ENCODE measurements around the gene UBE2A.

DNA sequence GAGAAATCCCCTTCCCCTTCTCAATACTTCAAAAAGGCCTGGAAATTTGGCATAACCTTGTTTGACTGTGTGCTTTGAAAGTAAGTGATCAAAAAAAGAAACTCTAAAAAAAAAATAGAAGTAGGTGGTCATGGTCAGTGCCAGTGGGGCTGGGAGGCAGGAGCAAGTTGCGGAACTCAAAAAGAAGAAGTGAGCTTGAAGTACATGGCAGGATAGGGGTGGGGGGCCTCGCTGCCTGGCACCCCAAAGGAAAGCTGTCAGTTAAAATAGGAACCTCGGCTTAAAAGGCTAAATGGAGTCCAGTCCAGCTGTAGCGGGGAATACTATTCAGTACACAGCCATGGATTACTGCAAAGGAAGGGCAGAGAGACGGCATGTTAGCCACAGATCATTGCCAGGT lies 44.1 kb downstream of the UBE2A start:
- TF ChIP-seq, protein P1, sequence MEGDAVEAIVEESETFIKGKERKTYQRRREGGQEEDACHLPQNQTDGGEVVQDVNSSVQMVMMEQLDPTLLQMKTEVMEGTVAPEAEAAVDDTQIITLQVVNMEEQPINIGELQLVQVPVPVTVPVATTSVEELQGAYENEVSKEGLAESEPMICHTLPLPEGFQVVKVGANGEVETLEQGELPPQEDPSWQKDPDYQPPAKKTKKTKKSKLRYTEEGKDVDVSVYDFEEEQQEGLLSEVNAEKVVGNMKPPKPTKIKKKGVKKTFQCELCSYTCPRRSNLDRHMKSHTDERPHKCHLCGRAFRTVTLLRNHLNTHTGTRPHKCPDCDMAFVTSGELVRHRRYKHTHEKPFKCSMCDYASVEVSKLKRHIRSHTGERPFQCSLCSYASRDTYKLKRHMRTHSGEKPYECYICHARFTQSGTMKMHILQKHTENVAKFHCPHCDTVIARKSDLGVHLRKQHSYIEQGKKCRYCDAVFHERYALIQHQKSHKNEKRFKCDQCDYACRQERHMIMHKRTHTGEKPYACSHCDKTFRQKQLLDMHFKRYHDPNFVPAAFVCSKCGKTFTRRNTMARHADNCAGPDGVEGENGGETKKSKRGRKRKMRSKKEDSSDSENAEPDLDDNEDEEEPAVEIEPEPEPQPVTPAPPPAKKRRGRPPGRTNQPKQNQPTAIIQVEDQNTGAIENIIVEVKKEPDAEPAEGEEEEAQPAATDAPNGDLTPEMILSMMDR (IDR thresholded peaks at IDR 0.05): no peak
- no peak for TF ChIP-seq POLR2A (IDR thresholded peaks at IDR 0.05)

Measured in gastroesophageal sphincter (tissue), 3 donors.